Measurements from ENCODE around the gene TSC22D4.

The TSC22D4 gene

GRCh38 chr7:100492738-100493475 lies 13.9 kb upstream of the TSC22D4 start:
- DNase-seq = no peak

- DNase-seq = no peak
These were observed 12.2 kb upstream of the TSC22D4 start for GRCh38 chr7:100491192-100491578.

- no peak for DNase-seq
These were observed 11.6 kb upstream of the TSC22D4 start for GRCh38 chr7:100490483-100491191.

GRCh38 chr7:100489824-100490223 lies 10.8 kb upstream of the TSC22D4 start:
- DNase-seq = no peak

GRCh38 chr7:100489121-100489520 lies 10.1 kb upstream of the TSC22D4 start:
- no peak for DNase-seq

- no peak for DNase-seq
These were observed 9.5 kb upstream of the TSC22D4 start for GRCh38 chr7:100488333-100489095.

GRCh38 chr7:100486753-100487446 lies 7.9 kb upstream of the TSC22D4 start:
- no peak for DNase-seq

- no peak for DNase-seq
These were observed 7.2 kb upstream of the TSC22D4 start for GRCh38 chr7:100486111-100486636.

GRCh38 chr7:100485471-100485876 lies 6.5 kb upstream of the TSC22D4 start:
- no peak for DNase-seq

GRCh38 chr7:100484673-100485045 lies 5.6 kb upstream of the TSC22D4 start:
- DNase-seq = no peak

- DNase-seq = peak; percentile 44
These were observed 5.0 kb upstream of the TSC22D4 start, which contains the start of gene NYAP1 for GRCh38 chr7:100483722-100484672. TSS of gene NYAP1 (plus strand) at chr7:100483927. CDS start at chr7:100485312, 1,385 bp downstream.

GRCh38 chr7:100483090-100483721 lies 4.2 kb upstream of the TSC22D4 start:
- DNase-seq = peak; percentile 67

- no peak for DNase-seq
These were observed 3.7 kb upstream of the TSC22D4 start for GRCh38 chr7:100482728-100483089.

- no peak for DNase-seq
These were observed 2.5 kb upstream of the TSC22D4 start for GRCh38 chr7:100481466-100481865.

- no peak for DNase-seq
These were observed 1.1 kb downstream of the TSC22D4 start for GRCh38 chr7:100477871-100478267.

- DNase-seq = no peak
These were observed 1.8 kb downstream of the TSC22D4 start for GRCh38 chr7:100476903-100477870.

GRCh38 chr7:100476101-100476780 lies 2.8 kb downstream of the TSC22D4 start:
- no peak for DNase-seq

GRCh38 chr7:100475549-100475948 lies 3.5 kb downstream of the TSC22D4 start:
- no peak for DNase-seq

- DNase-seq = no peak
These were observed 6.0 kb downstream of the TSC22D4 start for GRCh38 chr7:100472854-100473499.
